Tibial nerve (tissue), 4 donors: ENCODE data around the gene ALDH7A1.

Source experiments
- CTCF ChIP-seq, 5 experiments: fragments of 200-600 bp in 3 of 5; fragments of 450-650 bp in 2 of 5; sonication (generic) in 3 of 5; IDR thresholded peaks; one replicate each; pipeline ENCODE4 v1.5.1; 2016 to 2019; ENCODE audit warnings: antibody characterized with exemption in 5 of 5, mild to moderate bottlenecking in 3 of 5, moderate library complexity in 2 of 5
- EP300 ChIP-seq, 2 donors: sonication (generic); formaldehyde crosslinking; IDR thresholded peaks; one replicate each; pipeline ENCODE4 v1.6.1; 2017; ENCODE audit warnings: antibody characterized with exemption in 2 of 2, mild to moderate bottlenecking in 1 of 2
- POLR2A ChIP-seq, 2 donors: fragments of 450-650 bp; IDR thresholded peaks; one replicate each; pipeline ENCODE4 v1.6.1; 2017; ENCODE audit warnings: antibody characterized with exemption in 2 of 2, mild to moderate bottlenecking in 2 of 2, moderate library complexity in 2 of 2

GRCh38 chr5:126575644-126576043 lies 19.4 kb downstream of the ALDH7A1 start:
- TF ChIP-seq EP300 (IDR thresholded peaks at IDR 0.05) (no peak), CTCF (IDR thresholded peaks at IDR 0.05) (no peak), POLR2A (IDR thresholded peaks at IDR 0.05) (no peak)
